GM21515 (cell line): ENCODE results near the gene RAP1GDS1.
"Not testable (repeated sequence)": the region's sequence is repeated elsewhere in the genome, so short reads cannot be mapped to it uniquely, and the experiment has no call there.

Experiments used
- ATAC-seq: cut with Tn5 transposase; IDR thresholded peaks from one replicate; pipeline ENCODE4 v1.9.1; 2021; ENCODE audit not compliant: unreplicated experiment

RAP1GDS1 gene

DNA sequence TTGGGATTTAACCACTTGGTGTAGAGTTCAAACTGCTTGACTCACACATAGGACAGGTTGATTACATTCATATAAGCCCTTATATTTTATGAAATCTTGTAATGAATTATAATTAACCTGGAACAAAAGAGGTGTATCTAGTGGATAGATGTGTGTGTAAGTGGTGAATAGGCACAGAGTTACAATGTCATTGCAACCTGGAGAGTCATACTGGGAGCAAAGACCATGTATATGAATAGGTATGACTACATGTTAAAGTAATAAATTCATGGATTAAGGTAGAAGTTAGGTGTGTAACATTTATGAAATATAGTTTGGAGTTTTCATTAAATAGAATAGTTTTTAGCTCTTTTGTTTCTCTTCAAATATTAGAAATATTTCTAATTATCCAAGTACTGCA, 26.1 kb downstream of the RAP1GDS1 start:
- ATAC-seq: no peak

DNA sequence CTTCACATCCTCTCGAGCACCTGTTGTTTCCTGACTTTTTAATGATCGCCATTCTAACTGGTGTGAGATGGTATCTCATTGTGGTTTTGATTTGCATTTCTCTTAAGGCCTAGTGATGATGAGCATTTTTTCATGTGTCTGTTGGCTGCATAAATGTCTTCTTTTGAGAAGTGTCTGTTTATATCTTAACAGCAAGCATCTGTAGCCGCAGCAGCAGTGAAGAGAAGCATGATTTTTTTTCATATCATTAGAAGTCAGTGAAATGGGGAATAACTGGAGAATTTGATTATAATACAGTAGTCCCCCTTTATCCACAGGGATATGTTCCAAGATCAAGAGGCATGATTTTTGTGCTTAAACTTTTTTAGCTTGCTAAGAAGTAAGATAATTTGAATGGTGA, 27.5 kb downstream of the RAP1GDS1 start:
- ATAC-seq: not testable (repeated sequence)

GRCh38 chr4:98289375-98289774, 28.2 kb downstream of the RAP1GDS1 start:
- ATAC-seq: peak; percentile 72

- no peak for ATAC-seq
Measured at GRCh38 chr4:98290511-98290910, 29.3 kb downstream of the RAP1GDS1 start.

DNA sequence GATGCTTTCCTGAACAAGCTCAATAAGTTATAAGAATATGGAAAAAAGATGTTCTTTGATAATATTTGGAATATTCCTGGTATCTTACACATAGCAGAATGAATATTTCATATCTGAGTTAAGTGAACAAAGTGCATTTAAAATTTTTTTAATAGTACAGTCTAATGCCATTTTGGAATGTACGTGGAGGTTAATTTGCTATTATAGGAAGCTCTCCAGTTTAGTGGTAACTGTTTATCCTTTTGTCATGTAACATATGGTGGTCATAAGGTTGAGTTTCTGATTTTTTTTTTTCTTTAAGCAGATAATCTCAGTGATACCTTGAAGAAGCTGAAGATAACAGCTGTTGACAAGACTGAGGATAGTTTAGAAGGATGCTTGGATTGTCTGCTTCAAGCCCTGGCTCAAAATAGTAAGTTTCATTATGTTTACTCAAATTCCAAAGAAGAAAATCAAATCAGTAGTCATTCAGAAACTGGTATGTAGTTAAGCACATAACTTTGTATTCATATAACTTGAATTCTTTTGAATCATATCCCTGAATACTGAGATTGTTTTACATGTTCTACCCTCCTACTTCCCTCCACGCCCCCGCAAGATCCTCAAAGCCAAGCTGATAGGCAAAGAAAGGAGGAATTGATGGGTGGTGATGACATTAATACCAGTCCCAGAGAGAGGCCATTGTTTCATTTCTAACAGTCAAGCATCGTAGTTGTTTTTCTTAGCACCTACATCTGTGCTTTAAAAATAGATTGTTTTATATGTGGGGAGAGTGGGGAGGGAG, 32.1 kb downstream of the RAP1GDS1 start:
- ATAC-seq: no peak

GRCh38 chr4:98298022-98298421, 36.8 kb downstream of the RAP1GDS1 start:
- ATAC-seq: no peak

- no peak for ATAC-seq
Measured at GRCh38 chr4:98300706-98301105, 39.5 kb downstream of the RAP1GDS1 start.

DNA sequence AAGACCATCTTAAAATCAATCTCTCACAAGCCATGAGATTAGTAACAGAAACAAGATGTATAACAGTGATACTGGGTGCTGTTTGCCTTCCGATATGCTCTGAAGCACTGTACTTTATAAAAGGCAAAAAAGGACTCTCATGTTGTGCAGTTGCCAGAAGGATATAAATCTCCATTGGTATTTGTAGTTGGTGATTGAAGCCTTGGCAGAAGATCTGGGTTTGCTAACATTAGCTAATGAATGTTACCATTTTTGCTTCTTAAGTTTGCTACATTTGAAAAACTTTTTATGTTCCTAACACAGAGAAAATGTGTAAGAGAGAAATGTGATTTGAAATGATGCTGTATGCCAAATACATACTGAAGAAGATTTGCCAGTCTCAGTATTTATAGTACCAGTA, 44.4 kb downstream of the RAP1GDS1 start:
- ATAC-seq: no peak

- ATAC-seq: no peak
Measured at GRCh38 chr4:98310867-98311266, 49.7 kb downstream of the RAP1GDS1 start.

DNA sequence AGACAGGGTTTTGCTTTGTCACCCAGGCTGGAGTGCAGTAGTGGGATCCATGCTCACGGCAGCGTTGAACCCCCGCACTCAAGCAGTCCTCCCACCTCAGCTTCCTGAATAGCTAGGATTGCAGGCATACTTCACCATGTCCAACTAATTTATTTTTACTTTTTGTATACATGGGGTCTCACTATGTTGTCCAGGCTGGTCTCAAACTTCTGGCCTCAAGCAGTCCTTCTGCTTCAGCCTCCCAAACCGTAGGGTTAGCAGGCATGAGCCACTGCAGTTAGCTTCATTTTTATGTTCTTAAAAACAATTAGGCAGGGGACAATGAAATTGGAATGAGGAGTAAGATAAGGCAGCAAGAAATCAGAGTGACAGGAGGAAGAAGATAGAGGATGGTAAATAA, 50.5 kb downstream of the RAP1GDS1 start:
- no peak for ATAC-seq

DNA sequence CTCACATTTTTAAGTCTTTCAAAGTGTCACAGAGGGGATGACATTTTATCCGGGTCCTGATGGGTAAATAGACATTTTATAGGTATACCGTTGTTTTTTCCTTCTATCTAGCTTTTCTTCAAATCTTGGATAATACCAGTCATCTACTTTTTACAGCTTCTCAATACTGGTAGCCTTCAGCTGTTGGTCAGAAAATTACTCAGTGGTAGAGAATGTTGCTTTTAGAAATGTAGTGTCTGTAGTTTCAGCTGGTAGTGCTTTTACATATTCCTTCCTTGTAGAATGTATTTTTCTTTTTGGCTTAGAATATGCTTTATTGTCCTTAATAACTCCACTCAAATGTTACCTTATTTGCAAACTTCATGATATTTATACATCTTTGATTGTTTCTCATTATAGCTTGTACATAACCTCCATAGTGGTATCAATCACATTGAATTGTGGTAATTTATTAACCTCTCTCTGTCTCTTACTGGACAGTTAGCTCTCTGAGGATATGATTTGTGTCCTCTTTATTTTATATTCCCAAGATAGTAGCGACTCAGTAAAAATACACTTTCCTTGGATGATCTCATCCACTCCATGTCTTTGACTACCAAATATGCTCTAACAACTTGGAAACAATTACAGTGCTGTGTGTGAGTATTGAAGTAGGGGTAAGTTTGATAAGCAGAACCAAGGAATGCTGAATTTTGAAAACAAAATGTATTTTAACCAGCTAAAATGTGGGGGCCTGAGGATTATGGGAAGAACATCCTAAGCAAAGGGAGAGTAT, 53.8 kb downstream of the RAP1GDS1 start:
- no peak for ATAC-seq

- no peak for ATAC-seq
Measured at GRCh38 chr4:98318521-98318920, 57.3 kb downstream of the RAP1GDS1 start.

GRCh38 chr4:98319021-98319420, 57.8 kb downstream of the RAP1GDS1 start:
- no peak for ATAC-seq

- no peak for ATAC-seq
Measured at GRCh38 chr4:98326168-98326567, 65.0 kb downstream of the RAP1GDS1 start.

DNA sequence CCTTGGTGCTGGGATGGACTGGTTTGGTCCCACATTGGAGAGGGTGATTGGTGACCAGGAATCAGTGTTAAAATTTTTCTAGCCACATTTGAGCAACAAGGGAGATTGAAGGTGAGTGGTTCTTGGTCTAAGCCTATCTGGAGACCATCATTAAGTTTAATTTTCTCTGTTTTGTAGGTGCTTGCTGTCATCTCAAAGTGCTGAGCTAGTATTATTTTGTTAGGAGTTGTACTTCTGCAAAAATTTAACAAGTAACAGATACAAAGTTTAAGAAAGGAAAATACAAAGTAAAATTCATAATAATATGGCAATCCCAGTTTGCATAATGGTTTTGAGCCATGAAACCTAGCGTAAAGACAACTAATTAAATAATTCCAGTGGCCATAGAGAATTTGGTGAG, 66.5 kb downstream of the RAP1GDS1 start:
- ATAC-seq: no peak

DNA sequence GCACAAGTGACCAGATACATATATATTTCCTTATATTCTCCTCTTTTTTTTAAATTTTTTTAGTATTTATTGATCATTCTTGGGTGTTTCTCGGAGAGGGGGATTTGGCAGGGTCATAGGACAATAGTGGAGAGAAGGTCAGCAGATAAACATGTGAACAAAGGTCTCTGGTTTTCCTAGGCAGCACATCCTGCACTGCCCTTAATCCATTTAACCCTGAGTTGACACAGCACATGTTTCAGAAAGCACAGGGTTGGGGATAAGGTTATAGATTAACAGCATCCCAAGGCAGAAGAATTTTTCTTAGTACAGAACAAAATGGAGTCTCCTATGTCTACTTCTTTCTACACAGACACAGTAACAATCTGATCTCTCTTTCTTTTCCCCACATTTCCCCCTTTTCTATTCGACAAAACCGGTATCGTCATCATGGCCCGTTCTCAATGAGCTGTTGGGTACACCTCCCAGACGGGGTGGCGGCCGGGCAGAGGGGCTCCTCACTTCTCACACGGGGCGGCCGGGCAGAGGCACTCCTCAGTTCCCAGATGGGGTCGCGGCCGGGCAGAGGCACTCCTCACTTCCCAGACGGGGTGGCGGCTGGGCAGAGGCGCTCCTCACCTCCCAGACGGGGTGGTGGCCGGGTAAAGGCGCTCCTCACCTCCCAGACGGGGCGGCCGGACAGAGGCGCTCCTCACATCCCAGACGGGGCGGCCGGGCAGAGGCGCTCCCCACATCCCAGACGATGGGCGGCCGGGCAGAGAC, 68.9 kb downstream of the RAP1GDS1 start:
- not testable (repeated sequence) for ATAC-seq

DNA sequence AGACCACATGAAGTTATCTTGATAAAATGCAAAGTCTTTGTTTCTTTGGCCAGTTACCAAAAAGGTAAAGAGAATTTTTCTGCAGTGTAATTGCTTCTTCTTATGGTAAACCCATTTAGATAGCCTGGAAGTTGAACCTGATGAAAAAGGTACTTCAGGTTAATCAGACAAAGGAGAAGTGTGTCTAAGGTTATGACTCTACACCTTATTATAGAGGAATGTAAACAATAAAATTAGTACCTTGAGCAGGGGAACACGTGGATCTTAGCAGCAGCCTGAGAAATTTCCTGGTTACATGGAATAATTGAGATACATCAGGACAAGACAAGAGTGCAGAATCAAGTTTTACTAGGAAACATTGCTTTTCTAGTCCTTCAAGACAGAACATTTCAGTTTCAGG, 70.8 kb downstream of the RAP1GDS1 start:
- ATAC-seq: no peak

DNA sequence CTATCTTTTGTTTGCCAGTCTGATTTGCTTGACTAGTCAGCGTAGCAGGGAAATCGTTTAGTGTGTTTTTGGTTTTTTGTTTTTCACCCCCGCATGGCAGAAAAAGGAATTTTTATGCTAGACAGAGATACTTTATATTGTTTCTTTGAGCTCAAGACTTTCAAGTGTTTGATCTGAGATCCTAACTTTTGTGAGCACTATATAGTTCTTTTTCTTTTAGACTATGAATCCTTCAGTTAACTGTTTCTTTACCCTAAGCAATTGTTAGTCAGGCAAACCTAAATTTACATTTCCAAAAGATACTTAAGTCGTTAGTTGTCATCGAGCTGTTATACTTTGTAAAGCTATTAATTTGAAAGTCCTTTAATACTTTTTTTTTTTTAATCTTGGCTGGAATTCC, 73.3 kb downstream of the RAP1GDS1 start:
- no peak for ATAC-seq

- no peak for ATAC-seq
Measured at GRCh38 chr4:98338761-98339438, 77.7 kb downstream of the RAP1GDS1 start.

DNA sequence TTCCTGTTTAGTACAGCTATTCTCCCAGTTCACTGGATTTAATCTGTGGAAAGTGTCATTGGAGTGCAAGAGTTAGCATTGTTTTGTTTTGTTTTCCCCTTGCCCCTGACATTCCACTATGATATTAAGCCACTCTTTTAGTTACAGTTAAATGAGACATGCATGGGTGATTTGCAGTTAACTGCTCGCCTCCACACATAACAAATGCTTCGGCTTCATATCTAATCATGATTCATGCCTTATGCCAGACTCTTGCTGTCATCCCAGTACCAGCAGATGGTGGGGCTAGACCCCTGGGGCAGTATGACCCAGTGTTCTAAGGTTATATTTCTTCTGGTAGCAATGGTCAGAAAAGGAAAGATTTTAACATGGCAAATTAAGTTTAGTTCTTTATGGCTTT, 80.1 kb downstream of the RAP1GDS1 start:
- no peak for ATAC-seq

DNA sequence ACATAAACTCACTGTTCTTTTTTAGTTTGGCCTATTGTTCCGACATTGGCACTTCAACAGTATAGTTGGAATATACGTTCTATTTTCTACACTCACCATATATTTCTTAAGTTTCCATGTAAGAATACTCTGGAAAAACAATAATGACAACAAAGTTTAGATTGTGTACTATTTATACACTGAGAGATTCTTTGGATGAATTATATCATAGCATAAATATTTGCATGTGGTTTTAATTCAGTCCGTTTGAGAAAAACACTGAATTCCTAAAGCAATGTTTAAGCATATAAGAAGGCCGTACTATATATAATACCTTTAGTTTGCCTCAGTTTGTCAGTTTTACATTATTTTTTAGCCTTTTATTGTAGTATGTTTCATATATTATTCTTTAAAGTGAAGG, 82.4 kb downstream of the RAP1GDS1 start:
- no peak for ATAC-seq
